Lower lobe of right lung (tissue), 2 donors: ENCODE measurements around the gene RGS4. TPM values are rescaled to one million over a fixed set of nuclear protein-coding genes. Genes with fewer than 3 reads are reported as not detected.

Experiments
- ATAC-seq, 2 donors: fragments of 200-7000 bp; cut with Tn5 transposase; one replicate each; pipeline ENCODE4 v1.9.1; 2020 to 2022; ENCODE audit warnings: mild to moderate bottlenecking in 2 of 2, moderate library complexity in 2 of 2
- DNase-seq: peaks from one replicate; pipeline ENCODE4 v3.0.0-alpha.2; 2020
- H3K27ac ChIP-seq: fragments of 200-600 bp; one replicate; pipeline ENCODE4 v1.8.0; 2022
- H3K27me3 ChIP-seq: fragments of 200-600 bp; one replicate; pipeline ENCODE4 v1.8.0; 2022; ENCODE audit warnings: low read depth
- H3K36me3 ChIP-seq: fragments of 200-600 bp; one replicate; pipeline ENCODE4 v1.8.0; 2022; ENCODE audit warnings: mild to moderate bottlenecking
- H3K4me1 ChIP-seq: fragments of 200-600 bp; one replicate; pipeline ENCODE4 v1.8.0; 2022
- H3K4me3 ChIP-seq: fragments of 200-600 bp; one replicate; pipeline ENCODE4 v1.8.0; 2022; ENCODE audit warnings: mild to moderate bottlenecking
- H3K9me3 ChIP-seq: fragments of 200-600 bp; one replicate; pipeline ENCODE4 v1.8.0; 2022
- CTCF ChIP-seq: fragments of 200-600 bp; IDR thresholded peaks from one replicate; pipeline ENCODE4 v1.8.0; 2022; ENCODE audit warnings: antibody characterized with exemption, mild to moderate bottlenecking
- intact Hi-C: fragments of 100-400 bp; cut with DNase I; formaldehyde crosslinking; loops from one replicate; pipeline ENCODE4 v1.11.0; 2022
- total RNA-seq: library from RNA; stranded (reverse); fragmentation: NEBNext Ultra II Directional; extraction: Animal tissue kit (Norgen Biotek cat#: 25700); gene quantifications from one replicate; pipeline ENCODE4 v1.2.1, GENCODE V29; 2021
- donor health status: DM: no; HTN: yes; CAD: no; lungs with severe emphysema.

RGS4 gene
- total RNA-seq, 1 donor from 2014 or later = 0.89 TPM

GRCh38 chr1:163056831-163057230 is 12.3 kb upstream of the RGS4 start:
- Histone ChIP-seq H3K4me1 (no peaks in the 10 kb centered on the region), H3K4me3 (no peak overlapping the region), H3K36me3 (no peaks in the 10 kb centered on the region), H3K9me3 (no peaks in the 10 kb centered on the region), H3K27me3 (no peaks in the 10 kb centered on the region), H3K27ac (no peak overlapping the region)
- DNase-seq (no peak), ATAC-seq (no peak)
- no peak for TF ChIP-seq CTCF
- intact Hi-C loops = no loop called here

GRCh38 chr1:163060343-163061007 is 8.7 kb upstream of the RGS4 start:
- DNase-seq = no peak
- no peak for TF ChIP-seq CTCF

DNA sequence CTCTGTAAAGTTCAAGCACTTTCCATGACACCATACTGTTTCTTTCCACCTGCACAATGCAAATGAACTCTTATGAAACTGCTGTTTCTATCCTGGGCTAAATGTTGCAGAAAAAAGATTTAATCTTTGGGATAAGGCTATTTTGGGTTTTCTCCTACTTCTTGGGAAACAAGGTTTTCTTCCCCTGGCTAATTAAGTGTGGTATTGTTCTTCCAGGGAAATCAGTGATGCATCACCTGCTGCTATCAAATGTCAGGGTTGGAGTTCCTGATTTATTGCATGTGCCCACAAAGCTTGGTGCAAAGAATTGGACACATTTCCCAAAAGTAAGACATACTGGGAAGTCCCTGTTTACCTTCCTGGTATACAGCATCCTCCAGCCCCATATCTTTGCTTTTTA is 6.0 kb upstream of the RGS4 start:
- no peak for TF ChIP-seq CTCF
- intact Hi-C loops = no loop called here
- H3K9me3 ChIP-seq = no peaks in the 10 kb centered on the region
- H3K36me3 ChIP-seq = no peaks in the 10 kb centered on the region
- DNase-seq (no peak), ATAC-seq (no peak)
- H3K4me1 ChIP-seq = no peaks in the 10 kb centered on the region
- H3K27ac ChIP-seq = no peak overlapping the region
- H3K4me3 ChIP-seq = no peak overlapping the region
- H3K27me3 ChIP-seq = no peaks in the 10 kb centered on the region

More at GRCh38 chr1:163060343-163061007, 8.7 kb upstream of the RGS4 start:
- no peak overlapping the region for H3K27ac ChIP-seq
- no peaks in the 10 kb centered on the region for H3K4me1 ChIP-seq
- H3K27me3 ChIP-seq = no peaks in the 10 kb centered on the region
- no peaks in the 10 kb centered on the region for H3K9me3 ChIP-seq
- no peak overlapping the region for H3K4me3 ChIP-seq
- intact Hi-C loops = no loop called here
- no peak for ATAC-seq
- no peaks in the 10 kb centered on the region for H3K36me3 ChIP-seq

DNA sequence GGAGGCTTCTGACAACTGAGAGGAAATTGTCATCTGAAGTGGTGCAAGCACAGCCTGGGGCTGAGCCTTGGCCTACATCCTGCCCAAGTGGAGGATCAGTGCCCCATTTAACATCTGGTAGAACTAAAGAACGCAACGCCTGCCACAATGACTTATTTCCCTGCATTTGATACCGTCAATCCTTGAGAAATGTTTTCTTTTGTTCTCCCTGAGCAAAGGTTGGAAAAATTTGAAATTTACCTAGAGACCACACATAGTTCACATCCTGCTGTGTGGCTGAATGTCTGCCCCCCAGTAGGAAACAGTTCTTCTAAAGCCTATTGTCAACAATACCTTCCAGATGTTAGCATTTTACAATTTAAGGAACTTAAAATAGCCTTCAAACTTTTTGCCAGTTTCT is 5.6 kb upstream of the RGS4 start:
- no peaks in the 10 kb centered on the region for H3K9me3 ChIP-seq
- H3K27me3 ChIP-seq = no peaks in the 10 kb centered on the region
- no peak for TF ChIP-seq CTCF
- DNase-seq (no peak), ATAC-seq (no peak)
- no peaks in the 10 kb centered on the region for H3K4me1 ChIP-seq
- H3K4me3 ChIP-seq = no peak overlapping the region
- intact Hi-C loops = no loop called here
- no peak overlapping the region for H3K27ac ChIP-seq
- H3K36me3 ChIP-seq = no peaks in the 10 kb centered on the region

- intact Hi-C loops = no loop called here
- Histone ChIP-seq H3K4me1 (no peaks in the 10 kb centered on the region), H3K27me3 (no peaks in the 10 kb centered on the region), H3K36me3 (no peaks in the 10 kb centered on the region), H3K4me3 (no peak overlapping the region), H3K27ac (no peak overlapping the region), H3K9me3 (no peaks in the 10 kb centered on the region)
- TF ChIP-seq CTCF = no peak
- ATAC-seq (no peak), DNase-seq (no peak)
Observed at GRCh38 chr1:163066168-163066567, 3.0 kb upstream of the RGS4 start.

- DNase-seq (no peak), ATAC-seq (no peak)
- Histone ChIP-seq H3K4me1 (no peaks in the 10 kb centered on the region), H3K4me3 (no peak overlapping the region), H3K36me3 (no peaks in the 10 kb centered on the region), H3K27me3 (no peaks in the 10 kb centered on the region), H3K9me3 (no peaks in the 10 kb centered on the region), H3K27ac (no peak overlapping the region)
- intact Hi-C loops = no loop called here
- TF ChIP-seq CTCF = no peak
Observed at GRCh38 chr1:163066686-163067085, 2.5 kb upstream of the RGS4 start.
